ENCODE data around the gene TAMM41.
"Not testable (repeated sequence)": the region's sequence is repeated elsewhere in the genome, so short reads cannot be mapped to it uniquely, and the experiment has no call there.

TAMM41 gene

GRCh38 chr3:11764931-11765363 lies 81.7 kb downstream of the TAMM41 start:
- peak; percentile 91 for DNase-seq (ENCODE audit: low read depth)
- H3K4me3 ChIP-seq (ENCODE audit: low read length) = no peak overlapping the region
- no peak for TF ChIP-seq CTCF (IDR thresholded peaks at IDR 0.05; ENCODE audit: insufficient read depth, low read depth, low read length, missing control alignments)

- no peak for TF ChIP-seq CTCF (IDR thresholded peaks at IDR 0.05; ENCODE audit: insufficient read depth, low read depth, low read length, missing control alignments)
- no peak overlapping the region for H3K4me3 ChIP-seq (ENCODE audit: low read length)
Measured at GRCh38 chr3:11759996-11760395, 86.7 kb downstream of the TAMM41 start.

GRCh38 chr3:11757929-11758328 lies 88.8 kb downstream of the TAMM41 start:
- DNase-seq (ENCODE audit: low read depth) = no peak
- no peak overlapping the region for H3K4me3 ChIP-seq (ENCODE audit: low read length)
- TF ChIP-seq CTCF (IDR thresholded peaks at IDR 0.05; ENCODE audit: insufficient read depth, low read depth, low read length, missing control alignments) = no peak

More at GRCh38 chr3:11759996-11760395, 86.7 kb downstream of the TAMM41 start:
- peak; percentile 45 for DNase-seq (ENCODE audit: low read depth)

DNA sequence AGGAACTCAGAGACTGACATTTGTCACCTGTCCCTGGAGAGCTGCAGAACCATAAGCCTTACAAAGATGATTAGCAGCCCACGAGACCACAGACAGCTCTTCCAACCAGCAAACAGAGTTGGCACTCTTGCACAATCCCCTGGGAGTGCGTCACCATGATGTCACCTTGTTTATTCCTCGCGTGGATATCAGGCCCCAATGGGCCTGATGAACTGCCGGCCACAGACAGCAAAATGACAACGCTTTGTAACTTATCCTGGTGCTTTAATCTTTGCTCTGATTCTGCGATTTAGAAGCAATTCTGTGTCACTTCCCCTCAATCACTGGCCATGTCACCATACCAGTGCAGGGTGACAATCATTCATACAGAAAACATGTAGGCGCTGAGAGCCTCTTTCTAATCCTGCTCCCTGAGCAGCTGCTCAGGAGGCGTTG lies 89.2 kb downstream of the TAMM41 start:
- DNase-seq (ENCODE audit: low read depth) = peak; percentile 32
- TF ChIP-seq CTCF (IDR thresholded peaks at IDR 0.05; ENCODE audit: insufficient read depth, low read depth, low read length, missing control alignments) = no peak

GRCh38 chr3:11755276-11755675 lies 91.4 kb downstream of the TAMM41 start:
- no peak for DNase-seq (ENCODE audit: low read depth)
- TF ChIP-seq CTCF (IDR thresholded peaks at IDR 0.05; ENCODE audit: insufficient read depth, low read depth, low read length, missing control alignments) = no peak
- H3K4me3 ChIP-seq (ENCODE audit: low read length) = no peak overlapping the region

More for the DNA sequence above, 89.2 kb downstream of the TAMM41 start:
- H3K4me3 ChIP-seq (ENCODE audit: low read length) = no peak overlapping the region

DNA sequence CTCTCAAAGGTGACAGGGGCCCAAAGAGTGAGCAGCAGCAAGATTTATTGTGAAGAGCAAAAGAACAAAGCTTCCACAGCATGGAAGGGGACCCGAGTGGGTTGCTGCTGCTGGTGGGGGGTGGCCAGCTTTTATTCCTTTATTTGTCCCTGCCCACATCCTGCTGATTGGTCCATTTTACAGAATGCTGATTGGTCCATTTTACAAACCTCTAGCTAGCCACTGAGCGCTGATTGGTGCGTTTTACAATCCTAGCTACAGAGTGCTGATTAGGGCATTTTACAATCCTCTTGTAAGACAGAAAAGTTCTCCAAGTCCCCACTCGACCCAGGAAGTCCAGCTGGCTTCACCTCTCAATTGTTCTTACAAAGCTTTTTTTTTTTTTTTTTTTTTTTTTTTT lies 94.4 kb downstream of the TAMM41 start:
- not testable (repeated sequence) for DNase-seq (ENCODE audit: low read depth)

DNA sequence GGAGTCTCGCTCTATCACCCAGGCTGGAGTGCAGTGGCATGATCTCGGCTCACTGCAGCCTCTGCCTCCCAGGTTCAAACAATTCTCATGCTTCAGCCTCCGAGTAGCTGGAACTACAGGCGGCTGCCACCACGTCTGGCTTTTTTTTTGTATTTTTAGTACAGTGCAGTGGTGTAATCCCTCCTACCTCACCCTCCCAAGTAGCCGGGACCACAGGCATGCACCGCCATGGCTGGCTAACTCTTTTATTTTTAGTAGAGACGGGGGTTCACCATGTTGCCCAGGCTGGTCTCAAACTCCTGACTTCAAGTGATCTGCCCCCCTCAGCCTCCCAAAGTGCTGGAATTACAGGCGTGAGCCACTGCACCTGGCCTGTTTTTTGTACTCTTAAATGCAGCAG lies 98.4 kb downstream of the TAMM41 start:
- DNase-seq (ENCODE audit: low read depth); H3K4me3 ChIP-seq (ENCODE audit: low read length): not testable (repeated sequence)

More for the DNA sequence above, 94.4 kb downstream of the TAMM41 start:
- H3K4me3 ChIP-seq (ENCODE audit: low read length) = not testable (repeated sequence)
